HL-60 (cell line): ENCODE results near the gene NRF1.

Source experiments
- CTCF ChIP-seq: IDR thresholded peaks from one replicate; pipeline ENCODE4 v1.5.1; 2011; ENCODE audit warnings: low read length, control low read depth, inconsistent platforms; ENCODE audit not compliant: insufficient read depth
- GABPA ChIP-seq: IDR thresholded peaks from 2 replicates; pipeline ENCODE4 v1.6.1; 2012; ENCODE audit warnings: low read depth
- POLR2AphosphoS5 ChIP-seq: IDR thresholded peaks from 2 replicates; pipeline ENCODE4 v1.6.1; 2012; ENCODE audit warnings: low read depth
- REST ChIP-seq: IDR thresholded peaks from 2 replicates; pipeline ENCODE4 v1.6.1; 2012; ENCODE audit warnings: low read depth; ENCODE audit not compliant: insufficient replicate concordance
- SPI1 ChIP-seq: IDR thresholded peaks from 2 replicates; pipeline ENCODE4 v1.6.1; 2012; ENCODE audit warnings: low read depth, mild to moderate bottlenecking, borderline replicate concordance

- TF ChIP-seq CTCF (no peak), REST (no peak), POLR2AphosphoS5 (no peak), GABPA (no peak), SPI1 (no peak)
These were observed 23.3 kb upstream of the NRF1 start for GRCh38 chr7:129588268-129588667.
